K562 (cell line): Measurements from ENCODE around the gene PARP1.

Experiments used
- CHCHD3 ChIP-seq: fragments of 250-450 bp; sonication (Bioruptor Pico); IDR thresholded peaks from 2 replicates; pipeline ENCODE4 v2.1.2; 2022; ENCODE audit warnings: mild to moderate bottlenecking
- HMGN3 ChIP-seq: IDR thresholded peaks from 2 replicates; pipeline ENCODE4 v1.6.1; 2011; ENCODE audit warnings: borderline replicate concordance, low read depth, mild to moderate bottlenecking, mixed read lengths, low read length; ENCODE audit not compliant: insufficient read length; ENCODE audit errors: extremely low read depth
- HOXB6 ChIP-seq: fragments of 250-450 bp; sonication (Bioruptor Pico); IDR thresholded peaks from 2 replicates; pipeline ENCODE4 v1.5.1; 2022; ENCODE audit warnings: mild to moderate bottlenecking, borderline replicate concordance
- ILK ChIP-seq: fragments of 450-650 bp; IDR thresholded peaks from 2 replicates; pipeline ENCODE4 v1.6.1; 2016; ENCODE audit warnings: missing genetic modification characterization, low read depth, mild to moderate bottlenecking, missing compliant biosample characterization, moderate library complexity, borderline replicate concordance
- MCM5 ChIP-seq: fragments of 450-650 bp; IDR thresholded peaks from 2 replicates; pipeline ENCODE4 v1.6.1; 2016; ENCODE audit warnings: low read depth
- POLR2A ChIP-seq: fragments of 450-650 bp; conservative IDR thresholded peaks from 2 replicates; pipeline ENCODE4 v1.6.1; 2016
- SAFB2 ChIP-seq: fragments of 200-400 bp; formaldehyde crosslinking; IDR thresholded peaks from 2 replicates; pipeline ENCODE4 v1.6.1; 2018; ENCODE audit warnings: borderline replicate concordance, low read length, low read depth, moderate library complexity; ENCODE audit not compliant: severe bottlenecking
- SNIP1 ChIP-seq: fragments of 450-650 bp; IDR thresholded peaks from 2 replicates; pipeline ENCODE4 v1.7.1; 2017; ENCODE audit warnings: low read depth, mild to moderate bottlenecking
- TAF1 ChIP-seq: IDR thresholded peaks from 2 replicates; pipeline ENCODE4 v1.6.1; 2011; ENCODE audit warnings: mild to moderate bottlenecking, low read length, moderate library complexity; ENCODE audit not compliant: insufficient read depth, control insufficient read depth, severe bottlenecking; ENCODE audit errors: extremely low read depth
- ZBTB17 ChIP-seq: fragments of 450-650 bp; formaldehyde crosslinking; IDR thresholded peaks from 2 replicates; pipeline ENCODE4 v1.4.0; 2020; ENCODE audit warnings: mild to moderate bottlenecking
- ZZZ3 ChIP-seq: fragments of 450-650 bp; IDR thresholded peaks from 2 replicates; pipeline ENCODE4 v1.6.1; 2016; ENCODE audit warnings: antibody characterized with exemption, mild to moderate bottlenecking, moderate library complexity
- TF ChIP-seq, protein P1 (sequence below): fragments of 200-600 bp; sonication (generic); IDR thresholded peaks from one replicate; pipeline ENCODE4 v1.6.1; 2012; ENCODE audit warnings: mild to moderate bottlenecking, low read depth, low read length, inconsistent platforms
- TF ChIP-seq, protein P2 (sequence below), 3 experiments: IDR thresholded peaks in 2 of 3; conservative IDR thresholded peaks in 1 of 3; 2 replicates each; pipeline ENCODE4 v1.5.1; 2011 to 2012; ENCODE audit warnings: low read length in 3 of 3, mild to moderate bottlenecking in 3 of 3, control low read depth in 2 of 3, improper control_type of control experiment in 1 of 3, inconsistent platforms in 1 of 3, low read depth in 1 of 3, mixed read lengths in 1 of 3, moderate library complexity in 1 of 3; ENCODE audit not compliant: insufficient read depth in 2 of 3
- TF ChIP-seq, protein P3 (sequence below): fragments of 450-650 bp; IDR thresholded peaks from 2 replicates; pipeline ENCODE4 v1.6.1; 2016

DNA sequence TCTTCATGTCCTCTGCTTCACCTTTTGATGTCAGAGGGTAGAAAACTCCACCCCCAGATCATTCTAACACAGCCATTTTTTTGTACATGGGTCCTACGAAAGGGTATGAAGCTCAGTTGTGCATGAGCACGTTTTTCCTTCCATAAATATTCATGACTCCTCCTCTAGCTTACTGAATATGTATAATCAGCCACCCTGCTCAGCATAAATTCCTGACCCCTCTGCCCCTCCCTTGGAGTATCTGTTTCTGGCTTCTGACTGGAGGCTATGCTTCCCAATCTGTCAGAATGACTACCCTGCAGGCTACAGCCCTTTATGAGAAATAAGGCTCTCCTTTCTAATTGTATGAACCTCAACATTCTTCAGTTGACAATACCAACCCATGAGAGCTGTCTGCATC is 42.8 kb upstream of the PARP1 start:
- TF ChIP-seq TAF1, result no peak
- no peak for TF ChIP-seq HMGN3
- no peak for TF ChIP-seq CHCHD3 (CRISPR knock-in tag)
- TF ChIP-seq SNIP1, result no peak
- TF ChIP-seq, protein P1, sequence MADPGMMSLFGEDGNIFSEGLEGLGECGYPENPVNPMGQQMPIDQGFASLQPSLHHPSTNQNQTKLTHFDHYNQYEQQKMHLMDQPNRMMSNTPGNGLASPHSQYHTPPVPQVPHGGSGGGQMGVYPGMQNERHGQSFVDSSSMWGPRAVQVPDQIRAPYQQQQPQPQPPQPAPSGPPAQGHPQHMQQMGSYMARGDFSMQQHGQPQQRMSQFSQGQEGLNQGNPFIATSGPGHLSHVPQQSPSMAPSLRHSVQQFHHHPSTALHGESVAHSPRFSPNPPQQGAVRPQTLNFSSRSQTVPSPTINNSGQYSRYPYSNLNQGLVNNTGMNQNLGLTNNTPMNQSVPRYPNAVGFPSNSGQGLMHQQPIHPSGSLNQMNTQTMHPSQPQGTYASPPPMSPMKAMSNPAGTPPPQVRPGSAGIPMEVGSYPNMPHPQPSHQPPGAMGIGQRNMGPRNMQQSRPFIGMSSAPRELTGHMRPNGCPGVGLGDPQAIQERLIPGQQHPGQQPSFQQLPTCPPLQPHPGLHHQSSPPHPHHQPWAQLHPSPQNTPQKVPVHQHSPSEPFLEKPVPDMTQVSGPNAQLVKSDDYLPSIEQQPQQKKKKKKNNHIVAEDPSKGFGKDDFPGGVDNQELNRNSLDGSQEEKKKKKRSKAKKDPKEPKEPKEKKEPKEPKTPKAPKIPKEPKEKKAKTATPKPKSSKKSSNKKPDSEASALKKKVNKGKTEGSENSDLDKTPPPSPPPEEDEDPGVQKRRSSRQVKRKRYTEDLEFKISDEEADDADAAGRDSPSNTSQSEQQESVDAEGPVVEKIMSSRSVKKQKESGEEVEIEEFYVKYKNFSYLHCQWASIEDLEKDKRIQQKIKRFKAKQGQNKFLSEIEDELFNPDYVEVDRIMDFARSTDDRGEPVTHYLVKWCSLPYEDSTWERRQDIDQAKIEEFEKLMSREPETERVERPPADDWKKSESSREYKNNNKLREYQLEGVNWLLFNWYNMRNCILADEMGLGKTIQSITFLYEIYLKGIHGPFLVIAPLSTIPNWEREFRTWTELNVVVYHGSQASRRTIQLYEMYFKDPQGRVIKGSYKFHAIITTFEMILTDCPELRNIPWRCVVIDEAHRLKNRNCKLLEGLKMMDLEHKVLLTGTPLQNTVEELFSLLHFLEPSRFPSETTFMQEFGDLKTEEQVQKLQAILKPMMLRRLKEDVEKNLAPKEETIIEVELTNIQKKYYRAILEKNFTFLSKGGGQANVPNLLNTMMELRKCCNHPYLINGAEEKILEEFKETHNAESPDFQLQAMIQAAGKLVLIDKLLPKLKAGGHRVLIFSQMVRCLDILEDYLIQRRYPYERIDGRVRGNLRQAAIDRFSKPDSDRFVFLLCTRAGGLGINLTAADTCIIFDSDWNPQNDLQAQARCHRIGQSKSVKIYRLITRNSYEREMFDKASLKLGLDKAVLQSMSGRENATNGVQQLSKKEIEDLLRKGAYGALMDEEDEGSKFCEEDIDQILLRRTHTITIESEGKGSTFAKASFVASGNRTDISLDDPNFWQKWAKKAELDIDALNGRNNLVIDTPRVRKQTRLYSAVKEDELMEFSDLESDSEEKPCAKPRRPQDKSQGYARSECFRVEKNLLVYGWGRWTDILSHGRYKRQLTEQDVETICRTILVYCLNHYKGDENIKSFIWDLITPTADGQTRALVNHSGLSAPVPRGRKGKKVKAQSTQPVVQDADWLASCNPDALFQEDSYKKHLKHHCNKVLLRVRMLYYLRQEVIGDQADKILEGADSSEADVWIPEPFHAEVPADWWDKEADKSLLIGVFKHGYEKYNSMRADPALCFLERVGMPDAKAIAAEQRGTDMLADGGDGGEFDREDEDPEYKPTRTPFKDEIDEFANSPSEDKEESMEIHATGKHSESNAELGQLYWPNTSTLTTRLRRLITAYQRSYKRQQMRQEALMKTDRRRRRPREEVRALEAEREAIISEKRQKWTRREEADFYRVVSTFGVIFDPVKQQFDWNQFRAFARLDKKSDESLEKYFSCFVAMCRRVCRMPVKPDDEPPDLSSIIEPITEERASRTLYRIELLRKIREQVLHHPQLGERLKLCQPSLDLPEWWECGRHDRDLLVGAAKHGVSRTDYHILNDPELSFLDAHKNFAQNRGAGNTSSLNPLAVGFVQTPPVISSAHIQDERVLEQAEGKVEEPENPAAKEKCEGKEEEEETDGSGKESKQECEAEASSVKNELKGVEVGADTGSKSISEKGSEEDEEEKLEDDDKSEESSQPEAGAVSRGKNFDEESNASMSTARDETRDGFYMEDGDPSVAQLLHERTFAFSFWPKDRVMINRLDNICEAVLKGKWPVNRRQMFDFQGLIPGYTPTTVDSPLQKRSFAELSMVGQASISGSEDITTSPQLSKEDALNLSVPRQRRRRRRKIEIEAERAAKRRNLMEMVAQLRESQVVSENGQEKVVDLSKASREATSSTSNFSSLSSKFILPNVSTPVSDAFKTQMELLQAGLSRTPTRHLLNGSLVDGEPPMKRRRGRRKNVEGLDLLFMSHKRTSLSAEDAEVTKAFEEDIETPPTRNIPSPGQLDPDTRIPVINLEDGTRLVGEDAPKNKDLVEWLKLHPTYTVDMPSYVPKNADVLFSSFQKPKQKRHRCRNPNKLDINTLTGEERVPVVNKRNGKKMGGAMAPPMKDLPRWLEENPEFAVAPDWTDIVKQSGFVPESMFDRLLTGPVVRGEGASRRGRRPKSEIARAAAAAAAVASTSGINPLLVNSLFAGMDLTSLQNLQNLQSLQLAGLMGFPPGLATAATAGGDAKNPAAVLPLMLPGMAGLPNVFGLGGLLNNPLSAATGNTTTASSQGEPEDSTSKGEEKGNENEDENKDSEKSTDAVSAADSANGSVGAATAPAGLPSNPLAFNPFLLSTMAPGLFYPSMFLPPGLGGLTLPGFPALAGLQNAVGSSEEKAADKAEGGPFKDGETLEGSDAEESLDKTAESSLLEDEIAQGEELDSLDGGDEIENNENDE, result no peak
- TF ChIP-seq ZZZ3, result no peak
- TF ChIP-seq, protein P2, sequence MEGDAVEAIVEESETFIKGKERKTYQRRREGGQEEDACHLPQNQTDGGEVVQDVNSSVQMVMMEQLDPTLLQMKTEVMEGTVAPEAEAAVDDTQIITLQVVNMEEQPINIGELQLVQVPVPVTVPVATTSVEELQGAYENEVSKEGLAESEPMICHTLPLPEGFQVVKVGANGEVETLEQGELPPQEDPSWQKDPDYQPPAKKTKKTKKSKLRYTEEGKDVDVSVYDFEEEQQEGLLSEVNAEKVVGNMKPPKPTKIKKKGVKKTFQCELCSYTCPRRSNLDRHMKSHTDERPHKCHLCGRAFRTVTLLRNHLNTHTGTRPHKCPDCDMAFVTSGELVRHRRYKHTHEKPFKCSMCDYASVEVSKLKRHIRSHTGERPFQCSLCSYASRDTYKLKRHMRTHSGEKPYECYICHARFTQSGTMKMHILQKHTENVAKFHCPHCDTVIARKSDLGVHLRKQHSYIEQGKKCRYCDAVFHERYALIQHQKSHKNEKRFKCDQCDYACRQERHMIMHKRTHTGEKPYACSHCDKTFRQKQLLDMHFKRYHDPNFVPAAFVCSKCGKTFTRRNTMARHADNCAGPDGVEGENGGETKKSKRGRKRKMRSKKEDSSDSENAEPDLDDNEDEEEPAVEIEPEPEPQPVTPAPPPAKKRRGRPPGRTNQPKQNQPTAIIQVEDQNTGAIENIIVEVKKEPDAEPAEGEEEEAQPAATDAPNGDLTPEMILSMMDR (IDR thresholded peaks at IDR 0.05 in 2 of 3, conservative IDR thresholded peaks at IDR 0.05 in 1 of 3; ENCODE audit: insufficient read depth in 2 of 3, low read depth in 1 of 3, low read length in 3 of 3), result no peak
- TF ChIP-seq, protein P3, sequence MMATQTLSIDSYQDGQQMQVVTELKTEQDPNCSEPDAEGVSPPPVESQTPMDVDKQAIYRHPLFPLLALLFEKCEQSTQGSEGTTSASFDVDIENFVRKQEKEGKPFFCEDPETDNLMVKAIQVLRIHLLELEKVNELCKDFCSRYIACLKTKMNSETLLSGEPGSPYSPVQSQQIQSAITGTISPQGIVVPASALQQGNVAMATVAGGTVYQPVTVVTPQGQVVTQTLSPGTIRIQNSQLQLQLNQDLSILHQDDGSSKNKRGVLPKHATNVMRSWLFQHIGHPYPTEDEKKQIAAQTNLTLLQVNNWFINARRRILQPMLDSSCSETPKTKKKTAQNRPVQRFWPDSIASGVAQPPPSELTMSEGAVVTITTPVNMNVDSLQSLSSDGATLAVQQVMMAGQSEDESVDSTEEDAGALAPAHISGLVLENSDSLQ, result no peak
- no peak for TF ChIP-seq ILK (tag)
- no peak for TF ChIP-seq ZBTB17 (CRISPR knock-in tag)
- TF ChIP-seq MCM5, result no peak
- no peak for TF ChIP-seq POLR2A
- TF ChIP-seq SAFB2, result no peak
- no peak for TF ChIP-seq HOXB6
